Lung (tissue), 12 donors: ENCODE results near the gene NKAIN4. TPM values are rescaled to one million over a fixed set of nuclear protein-coding genes. Genes with fewer than 3 reads are reported as not detected.

ENCODE experiments used
- ATAC-seq: fragments of 200-7000 bp; cut with Tn5 transposase; one replicate; pipeline ENCODE4 v1.9.1; 2020; ENCODE audit warnings: moderate number of reproducible peaks; ENCODE audit not compliant: insufficient read depth, low FRiP score
- DNase-seq, 3 donors: peaks; one replicate each; pipeline ENCODE4 v3.0.0-alpha.2; 2013 to 2017
- H3K27ac ChIP-seq, 2 donors: one replicate each; pipeline ENCODE4 v1.5.1; 2013; ENCODE audit warnings: mild to moderate bottlenecking in 2 of 2, moderate library complexity in 2 of 2, control low read depth in 1 of 2, inconsistent platforms in 1 of 2, low read depth in 1 of 2, low read length in 1 of 2
- H3K27me3 ChIP-seq, 3 donors: one replicate each; pipeline ENCODE4 v1.5.1; 2013; ENCODE audit warnings: low read length in 2 of 3; ENCODE audit not compliant: control insufficient read depth in 3 of 3, insufficient read depth in 3 of 3
- H3K36me3 ChIP-seq, 4 donors: one replicate each; pipeline ENCODE4 v1.5.1; 2013; ENCODE audit warnings: low read length in 4 of 4, mild to moderate bottlenecking in 1 of 4, moderate library complexity in 1 of 4; ENCODE audit not compliant: control insufficient read depth in 4 of 4, insufficient read depth in 4 of 4
- H3K4me1 ChIP-seq, 5 donors: one replicate each; pipeline ENCODE4 v1.5.1; 2013; ENCODE audit warnings: low read length in 5 of 5, mild to moderate bottlenecking in 2 of 5, moderate library complexity in 1 of 5; ENCODE audit not compliant: control insufficient read depth in 5 of 5, insufficient read depth in 5 of 5
- H3K4me3 ChIP-seq: one replicate; pipeline ENCODE4 v1.5.1; 2013; ENCODE audit warnings: mild to moderate bottlenecking, control low read depth, moderate library complexity
- H3K9ac ChIP-seq, 2 donors: one replicate each; pipeline ENCODE4 v1.5.1; 2013; ENCODE audit warnings: low read length in 2 of 2, control low read depth in 1 of 2; ENCODE audit not compliant: insufficient read depth in 1 of 2
- H3K9me3 ChIP-seq, 4 donors: one replicate each; pipeline ENCODE4 v1.5.1; 2013; ENCODE audit warnings: low read length in 3 of 4, mild to moderate bottlenecking in 1 of 4, moderate library complexity in 1 of 4; ENCODE audit not compliant: control insufficient read depth in 4 of 4, insufficient read depth in 3 of 4
- CTCF ChIP-seq: IDR thresholded peaks from 2 replicates; pipeline ENCODE4 v1.5.1; 2012; ENCODE audit warnings: mild to moderate bottlenecking; ENCODE audit errors: control extremely low read depth, extremely low read depth
- WGBS, 2 donors: extraction: QIAGEN DNeasy Blood & Tissue Kit; methylation state at CpG; one replicate each; pipeline ENCODE4 v1.1.7; 2013; 5-methylcytosine and 5-hydroxymethylcytosine counted together
- polyA plus RNA-seq, 2 donors: library from polyadenylated mRNA; stranded (reverse); fragments of 200-250 nt; gene quantifications; one replicate each; pipeline ENCODE4 v1.2.1, GENCODE V29; 2013
- total RNA-seq, 2 donors: library from RNA; depleted of rRNA in 1 of 2; stranded (reverse); fragments of >200 nt in 1 of 2; gene quantifications; one replicate each; pipeline ENCODE4 v1.2.1, GENCODE V29; 2014 to 2021
- donor health status: control.
- donor health status: control.
- donor health status: Bipolar disorder and iron deficiency.
- donor health status: healthy.
- donor health status: DM: yes; HTN: yes; CAD: no.

Gene NKAIN4
- total and polyA plus RNA-seq, 4 donors, result 0.10 to 1.7 TPM; not detected in 2

DNA sequence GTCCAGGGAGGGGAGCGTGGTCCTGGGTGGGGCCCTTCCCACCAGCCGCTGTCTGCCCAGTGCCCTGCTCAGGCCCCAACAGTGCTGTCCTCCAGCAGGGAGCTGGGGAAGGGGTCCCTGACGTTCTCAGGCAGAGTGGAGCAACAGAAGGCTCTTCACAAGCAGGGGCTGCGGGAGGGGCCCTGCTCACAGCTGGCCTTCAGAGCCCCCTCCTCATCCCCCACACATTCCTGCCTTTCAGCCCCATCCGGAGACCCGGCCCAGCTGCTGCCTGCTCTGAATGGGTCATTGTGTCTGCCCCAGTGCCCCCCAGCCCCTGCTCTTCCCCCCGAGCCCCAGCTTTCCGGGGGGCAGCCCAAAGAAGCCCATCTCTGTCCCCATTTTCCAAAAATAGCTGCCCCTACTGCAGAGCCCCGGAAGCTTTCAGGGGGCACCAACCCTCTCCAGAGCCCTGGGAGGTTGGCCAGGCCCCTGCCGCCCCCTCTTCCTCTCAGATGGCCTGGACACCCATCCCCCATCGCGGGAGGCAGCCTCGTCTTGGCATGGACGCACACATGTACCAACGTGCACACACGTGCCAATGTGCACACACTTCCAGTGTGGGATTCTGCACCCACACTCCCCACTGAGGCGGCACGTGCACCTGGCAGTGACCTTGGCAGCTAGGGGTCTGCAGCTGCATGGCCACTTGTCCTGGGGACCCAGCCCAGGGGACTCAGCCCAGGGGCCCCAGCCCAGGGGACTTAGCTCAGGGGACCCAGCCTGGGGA is 42.5 kb upstream of the NKAIN4 start:
- peak in 2 of 3 donors; percentile 34 to 45 for DNase-seq
- Histone ChIP-seq H3K9me3 (peaks cover 0 to 5% (median 1%) of the 10 kb centered on the region in 4 donors), H3K27me3 (peaks cover 0 to 14% (median 0%) of the 10 kb centered on the region in 3 donors), H3K4me1 (peaks cover 0 to 21% (median 0%) of the 10 kb centered on the region in 5 donors), H3K4me3 (no peak overlapping the region), H3K27ac (no peak overlapping the region), H3K9ac (no peak overlapping the region), H3K36me3 (no peaks in the 10 kb centered on the region)
- no peak for ATAC-seq
- no peak for TF ChIP-seq CTCF
- 35 to 46% methylated on average over 18 of the region's 18 CpGs for WGBS, 2 donors

DNA sequence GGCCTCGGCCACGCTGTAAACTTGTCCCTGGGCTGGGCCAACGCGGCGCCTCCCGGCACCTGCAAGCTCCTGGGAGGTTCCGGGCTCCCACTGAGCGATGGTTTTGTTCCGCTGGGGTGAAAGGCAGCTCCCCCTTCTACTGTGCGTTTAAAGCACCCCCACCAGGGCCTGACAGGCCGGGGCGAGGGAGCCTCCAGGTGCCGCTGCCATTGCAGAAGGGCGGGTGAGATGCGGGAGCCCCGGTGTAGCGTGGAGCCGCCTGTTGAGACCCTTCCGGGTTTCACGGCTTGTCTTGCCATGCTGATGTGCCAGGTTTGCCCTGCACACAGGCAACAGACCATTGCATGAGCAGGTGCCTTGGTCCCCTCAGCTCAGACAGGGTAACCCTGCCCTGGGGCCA is 41.6 kb upstream of the NKAIN4 start:
- H3K27me3 ChIP-seq, result peaks cover 0 to 11% (median 0%) of the 10 kb centered on the region in 3 donors
- TF ChIP-seq CTCF, result no peak
- H3K9me3 ChIP-seq, result peaks cover 0 to 5% (median 0%) of the 10 kb centered on the region in 4 donors
- ATAC-seq (no peak), DNase-seq (no peak)
- WGBS, 2 donors, result 13 to 22% methylated on average over 20 of the region's 20 CpGs
- H3K4me3 ChIP-seq, result no peak overlapping the region
- H3K4me1 ChIP-seq, result peaks cover 0 to 23% (median 0%) of the 10 kb centered on the region in 5 donors
- H3K36me3 ChIP-seq, result no peaks in the 10 kb centered on the region
- H3K9ac ChIP-seq, result no peak overlapping the region
- H3K27ac ChIP-seq, result no peak overlapping the region

DNA sequence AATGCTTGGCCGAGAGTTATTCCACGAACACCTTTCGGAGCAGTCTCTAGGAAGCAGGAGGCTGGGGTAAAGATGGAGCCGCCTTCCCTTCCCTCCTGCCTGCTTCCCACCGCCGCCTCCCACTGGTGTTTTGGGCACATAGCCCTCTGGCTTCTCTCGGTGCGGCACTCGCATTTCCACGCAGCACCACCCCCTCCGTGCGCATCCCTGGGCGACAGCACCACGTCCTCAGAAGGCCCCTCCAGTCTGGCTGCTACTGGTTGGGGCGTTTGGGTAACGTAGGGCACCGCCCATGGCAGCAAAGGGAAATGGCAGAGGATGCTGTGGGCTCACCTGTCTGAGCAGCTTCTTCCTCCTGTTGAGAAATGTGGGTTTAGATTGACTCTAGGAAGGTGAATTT is 41.2 kb upstream of the NKAIN4 start:
- WGBS, 2 donors, result 25 to 27% methylated on average over 17 of the region's 17 CpGs
- no peak for ATAC-seq
- no peaks in the 10 kb centered on the region for H3K36me3 ChIP-seq
- H3K27ac ChIP-seq, result no peak overlapping the region
- peaks cover 0 to 11% (median 0%) of the 10 kb centered on the region in 3 donors for H3K27me3 ChIP-seq
- H3K9ac ChIP-seq, result no peak overlapping the region
- no peak for TF ChIP-seq CTCF
- no peak overlapping the region for H3K4me3 ChIP-seq
- no peak for DNase-seq
- peaks cover 0 to 26% (median 0%) of the 10 kb centered on the region in 5 donors for H3K4me1 ChIP-seq
- H3K9me3 ChIP-seq, result peaks cover 0 to 5% (median 0%) of the 10 kb centered on the region in 4 donors
